HEK293 (cell line): ENCODE results near the gene NAALADL2.

ENCODE experiments used
- CTCF ChIA-PET: fragments of 350-600 bp; formaldehyde crosslinking; extraction: SDS; loops from one replicate; lab custom pipeline; 2021; ENCODE audit warnings: antibody characterized with exemption; lab: Yijun Ruan, JAX
- POLR2A ChIA-PET: fragments of 300-600 bp; formaldehyde crosslinking; extraction: SDS; loops from one replicate; lab custom pipeline; 2020; ENCODE audit warnings: antibody characterized with exemption, inconsistent platforms; lab: Yijun Ruan, JAX
- H3K27ac ChIP-seq: fragments of 200-500 bp; sonication (Bioruptor generic); 2 replicates; pipeline ENCODE4 v1.5.1; 2014; ENCODE audit warnings: low read depth, low read length, control low read depth, inconsistent platforms; ENCODE audit errors: extremely low read depth
- H3K36me3 ChIP-seq, 2 experiments: fragments of 200-500 bp in 1 of 2; sonication (Bioruptor generic) in 1 of 2; 1 replicate in 1 of 2; 2 replicates in 1 of 2; pipeline ENCODE4 v1.5.1; 2014 to 2017; ENCODE audit warnings: inconsistent platforms in 2 of 2, low read length in 2 of 2; ENCODE audit not compliant: control insufficient read depth in 2 of 2, insufficient read depth in 1 of 2
- H3K4me1 ChIP-seq: fragments of 200-500 bp; sonication (Bioruptor generic); 2 replicates; pipeline ENCODE4 v1.5.1; 2014; ENCODE audit warnings: mild to moderate bottlenecking, low read length, inconsistent platforms; ENCODE audit not compliant: control insufficient read depth, insufficient read depth
- H3K4me3 ChIP-seq: 2 replicates; pipeline ENCODE4 v1.5.1; 2011; ENCODE audit warnings: low read depth, mild to moderate bottlenecking, control low read depth, low read length, moderate library complexity
- H3K9me3 ChIP-seq: fragments of 200-500 bp; sonication (Bioruptor generic); 2 replicates; pipeline ENCODE4 v1.5.1; 2014; ENCODE audit warnings: low read depth, low read length, inconsistent platforms; ENCODE audit not compliant: control insufficient read depth, insufficient read depth
- BCL11B ChIP-seq: fragments of 450-650 bp; formaldehyde crosslinking; IDR thresholded peaks from 2 replicates; pipeline ENCODE4 v1.5.1; 2016; ENCODE audit warnings: low read depth, missing biosample characterization, missing genetic modification characterization
- IKZF3 ChIP-seq: fragments of 450-650 bp; IDR thresholded peaks from 2 replicates; pipeline ENCODE4 v1.5.0; 2018; ENCODE audit warnings: missing biosample characterization, mild to moderate bottlenecking, missing genetic modification characterization, moderate library complexity
- SALL2 ChIP-seq: fragments of 450-650 bp; formaldehyde crosslinking; IDR thresholded peaks from 2 replicates; pipeline ENCODE4 v1.5.0; 2017; ENCODE audit warnings: missing biosample characterization, mild to moderate bottlenecking, missing genetic modification characterization, borderline replicate concordance
- SP2 ChIP-seq: fragments of 450-650 bp; formaldehyde crosslinking; IDR thresholded peaks from 2 replicates; pipeline ENCODE4 v1.5.1; 2016; ENCODE audit warnings: missing biosample characterization, missing genetic modification characterization
- ZEB2 ChIP-seq: fragments of 450-650 bp; formaldehyde crosslinking; IDR thresholded peaks from 2 replicates; pipeline ENCODE4 v1.5.1; 2016; ENCODE audit warnings: missing biosample characterization, missing genetic modification characterization
- ZFP69B ChIP-seq: fragments of 450-650 bp; formaldehyde crosslinking; IDR thresholded peaks from 2 replicates; pipeline ENCODE4 v1.5.1; 2016; ENCODE audit warnings: missing biosample characterization, missing genetic modification characterization
- ZNF16 ChIP-seq: fragments of 450-650 bp; formaldehyde crosslinking; IDR thresholded peaks from 2 replicates; pipeline ENCODE4 v1.5.1; 2016; ENCODE audit warnings: low read depth, missing biosample characterization, missing genetic modification characterization
- ZNF202 ChIP-seq: fragments of 450-650 bp; formaldehyde crosslinking; IDR thresholded peaks from 2 replicates; pipeline ENCODE4 v1.5.1; 2016; ENCODE audit warnings: missing biosample characterization, missing genetic modification characterization, borderline replicate concordance
- ZNF221 ChIP-seq: fragments of 450-650 bp; formaldehyde crosslinking; IDR thresholded peaks from 2 replicates; pipeline ENCODE4 v1.5.1; 2017; ENCODE audit warnings: missing biosample characterization, missing genetic modification characterization, borderline replicate concordance
- ZNF311 ChIP-seq: fragments of 450-650 bp; formaldehyde crosslinking; IDR thresholded peaks from 2 replicates; pipeline ENCODE4 v1.5.1; 2017; ENCODE audit warnings: missing biosample characterization, missing genetic modification characterization, borderline replicate concordance
- ZNF335 ChIP-seq: fragments of 450-650 bp; formaldehyde crosslinking; conservative IDR thresholded peaks from 2 replicates; pipeline ENCODE4 v1.5.1; 2016; ENCODE audit warnings: missing biosample characterization, missing genetic modification characterization
- ZNF529 ChIP-seq: fragments of 450-650 bp; formaldehyde crosslinking; IDR thresholded peaks from 2 replicates; pipeline ENCODE4 v1.5.1; 2017; ENCODE audit warnings: missing genetic modification characterization, missing biosample characterization; ENCODE audit not compliant: insufficient replicate concordance
- TF ChIP-seq, protein P1 (sequence below): fragments of 450-650 bp; formaldehyde crosslinking; IDR thresholded peaks from 2 replicates; pipeline ENCODE4 v1.5.1; 2016; ENCODE audit warnings: missing biosample characterization, missing genetic modification characterization, borderline replicate concordance
- TF ChIP-seq, protein P2 (sequence below): fragments of 450-650 bp; formaldehyde crosslinking; IDR thresholded peaks from 2 replicates; pipeline ENCODE4 v1.5.1; 2016; ENCODE audit warnings: missing biosample characterization, missing genetic modification characterization
- TF ChIP-seq, protein P3 (sequence below): fragments of 450-650 bp; formaldehyde crosslinking; IDR thresholded peaks from 2 replicates; pipeline ENCODE4 v1.5.1; 2016; ENCODE audit warnings: missing biosample characterization, missing genetic modification characterization
- TF ChIP-seq, protein P4 (sequence below): fragments of 450-650 bp; formaldehyde crosslinking; IDR thresholded peaks from 2 replicates; pipeline ENCODE4 v1.5.1; 2017; ENCODE audit warnings: missing biosample characterization, missing genetic modification characterization
- TF ChIP-seq, protein P5 (sequence below): fragments of 450-650 bp; formaldehyde crosslinking; IDR thresholded peaks from 2 replicates; pipeline ENCODE4 v1.5.1; 2016; ENCODE audit warnings: missing biosample characterization, missing genetic modification characterization, low read depth

The NAALADL2 gene

DNA sequence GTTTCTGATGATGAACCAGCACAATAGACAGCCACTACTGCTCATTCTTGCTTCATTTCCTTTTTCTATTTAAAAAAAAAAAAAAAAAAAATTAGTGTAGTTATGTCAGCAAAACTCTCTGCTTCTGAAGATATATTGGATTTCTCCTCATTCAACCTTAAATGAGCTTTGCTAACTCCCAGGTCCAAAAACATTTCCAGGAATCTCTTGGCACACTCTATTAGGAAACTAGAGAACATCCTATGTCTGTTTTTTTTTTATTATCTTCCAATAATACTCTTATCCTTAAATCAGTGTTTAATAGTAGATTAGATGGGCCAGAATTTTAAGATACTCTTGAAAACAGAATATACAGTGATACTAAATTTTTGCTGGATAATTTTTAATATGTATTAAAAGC lies 398.0 kb downstream of the NAALADL2 start:
- no peak for TF ChIP-seq IKZF3 (tag by site-specific recombination)
- TF ChIP-seq, protein P1, sequence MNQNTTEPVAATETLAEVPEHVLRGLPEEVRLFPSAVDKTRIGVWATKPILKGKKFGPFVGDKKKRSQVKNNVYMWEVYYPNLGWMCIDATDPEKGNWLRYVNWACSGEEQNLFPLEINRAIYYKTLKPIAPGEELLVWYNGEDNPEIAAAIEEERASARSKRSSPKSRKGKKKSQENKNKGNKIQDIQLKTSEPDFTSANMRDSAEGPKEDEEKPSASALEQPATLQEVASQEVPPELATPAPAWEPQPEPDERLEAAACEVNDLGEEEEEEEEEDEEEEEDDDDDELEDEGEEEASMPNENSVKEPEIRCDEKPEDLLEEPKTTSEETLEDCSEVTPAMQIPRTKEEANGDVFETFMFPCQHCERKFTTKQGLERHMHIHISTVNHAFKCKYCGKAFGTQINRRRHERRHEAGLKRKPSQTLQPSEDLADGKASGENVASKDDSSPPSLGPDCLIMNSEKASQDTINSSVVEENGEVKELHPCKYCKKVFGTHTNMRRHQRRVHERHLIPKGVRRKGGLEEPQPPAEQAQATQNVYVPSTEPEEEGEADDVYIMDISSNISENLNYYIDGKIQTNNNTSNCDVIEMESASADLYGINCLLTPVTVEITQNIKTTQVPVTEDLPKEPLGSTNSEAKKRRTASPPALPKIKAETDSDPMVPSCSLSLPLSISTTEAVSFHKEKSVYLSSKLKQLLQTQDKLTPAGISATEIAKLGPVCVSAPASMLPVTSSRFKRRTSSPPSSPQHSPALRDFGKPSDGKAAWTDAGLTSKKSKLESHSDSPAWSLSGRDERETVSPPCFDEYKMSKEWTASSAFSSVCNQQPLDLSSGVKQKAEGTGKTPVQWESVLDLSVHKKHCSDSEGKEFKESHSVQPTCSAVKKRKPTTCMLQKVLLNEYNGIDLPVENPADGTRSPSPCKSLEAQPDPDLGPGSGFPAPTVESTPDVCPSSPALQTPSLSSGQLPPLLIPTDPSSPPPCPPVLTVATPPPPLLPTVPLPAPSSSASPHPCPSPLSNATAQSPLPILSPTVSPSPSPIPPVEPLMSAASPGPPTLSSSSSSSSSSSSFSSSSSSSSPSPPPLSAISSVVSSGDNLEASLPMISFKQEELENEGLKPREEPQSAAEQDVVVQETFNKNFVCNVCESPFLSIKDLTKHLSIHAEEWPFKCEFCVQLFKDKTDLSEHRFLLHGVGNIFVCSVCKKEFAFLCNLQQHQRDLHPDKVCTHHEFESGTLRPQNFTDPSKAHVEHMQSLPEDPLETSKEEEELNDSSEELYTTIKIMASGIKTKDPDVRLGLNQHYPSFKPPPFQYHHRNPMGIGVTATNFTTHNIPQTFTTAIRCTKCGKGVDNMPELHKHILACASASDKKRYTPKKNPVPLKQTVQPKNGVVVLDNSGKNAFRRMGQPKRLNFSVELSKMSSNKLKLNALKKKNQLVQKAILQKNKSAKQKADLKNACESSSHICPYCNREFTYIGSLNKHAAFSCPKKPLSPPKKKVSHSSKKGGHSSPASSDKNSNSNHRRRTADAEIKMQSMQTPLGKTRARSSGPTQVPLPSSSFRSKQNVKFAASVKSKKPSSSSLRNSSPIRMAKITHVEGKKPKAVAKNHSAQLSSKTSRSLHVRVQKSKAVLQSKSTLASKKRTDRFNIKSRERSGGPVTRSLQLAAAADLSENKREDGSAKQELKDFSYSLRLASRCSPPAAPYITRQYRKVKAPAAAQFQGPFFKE (tag by site-specific recombination) = no peak
- TF ChIP-seq ZNF529 (tag by site-specific recombination) = no peak
- no peak for TF ChIP-seq BCL11B (tag by site-specific recombination)
- TF ChIP-seq ZNF16 (tag by site-specific recombination) = no peak
- TF ChIP-seq, protein P2, sequence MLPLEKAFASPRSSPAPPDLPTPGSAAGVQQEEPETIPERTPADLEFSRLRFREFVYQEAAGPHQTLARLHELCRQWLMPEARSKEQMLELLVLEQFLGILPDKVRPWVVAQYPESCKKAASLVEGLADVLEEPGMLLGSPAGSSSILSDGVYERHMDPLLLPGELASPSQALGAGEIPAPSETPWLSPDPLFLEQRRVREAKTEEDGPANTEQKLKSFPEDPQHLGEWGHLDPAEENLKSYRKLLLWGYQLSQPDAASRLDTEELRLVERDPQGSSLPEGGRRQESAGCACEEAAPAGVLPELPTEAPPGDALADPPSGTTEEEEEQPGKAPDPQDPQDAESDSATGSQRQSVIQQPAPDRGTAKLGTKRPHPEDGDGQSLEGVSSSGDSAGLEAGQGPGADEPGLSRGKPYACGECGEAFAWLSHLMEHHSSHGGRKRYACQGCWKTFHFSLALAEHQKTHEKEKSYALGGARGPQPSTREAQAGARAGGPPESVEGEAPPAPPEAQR (tag by site-specific recombination) = no peak
- H3K4me1 ChIP-seq = no peaks in the 10 kb centered on the region
- ChIA-PET CTCF (no interaction called here), POLR2A (no interaction called here)
- H3K27ac ChIP-seq = no peak overlapping the region
- H3K9me3 ChIP-seq = no peaks in the 10 kb centered on the region
- H3K36me3 ChIP-seq = no peaks in the 10 kb centered on the region
- H3K4me3 ChIP-seq = no peak overlapping the region

DNA sequence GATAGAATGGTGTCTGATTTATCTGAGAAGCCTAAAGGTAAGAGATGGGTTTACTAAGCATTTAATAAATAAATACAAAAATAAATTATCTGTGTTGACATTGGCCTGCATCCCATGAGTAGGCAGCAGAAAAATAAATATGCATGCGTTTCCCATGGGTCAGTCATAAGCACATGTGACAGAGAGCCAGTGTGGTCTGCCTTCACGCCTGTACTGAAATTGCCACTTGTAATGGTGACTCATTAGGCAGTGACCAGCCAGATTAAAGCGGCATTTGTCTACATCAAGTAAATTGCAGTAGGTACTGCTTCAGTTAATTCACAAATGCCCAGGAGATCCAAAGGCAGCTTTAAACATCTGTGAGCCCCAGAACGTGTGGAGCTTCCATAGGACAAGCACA lies 399.6 kb downstream of the NAALADL2 start:
- ChIA-PET POLR2A (no interaction called here), CTCF (no interaction called here)
- H3K4me3 ChIP-seq = no peak overlapping the region
- no peaks in the 10 kb centered on the region for H3K9me3 ChIP-seq
- no peak overlapping the region for H3K27ac ChIP-seq
- H3K36me3 ChIP-seq = no peaks in the 10 kb centered on the region
- no peaks in the 10 kb centered on the region for H3K4me1 ChIP-seq
- no peak for TF ChIP-seq ZNF221 (tag by site-specific recombination)
- no peak for TF ChIP-seq ZNF311 (tag by site-specific recombination)
- peak; percentile 22; the same call in 1 of the 2 replicates for TF ChIP-seq ZNF335 (tag by site-specific recombination)
- TF ChIP-seq SALL2 = no peak
- TF ChIP-seq, protein P3, sequence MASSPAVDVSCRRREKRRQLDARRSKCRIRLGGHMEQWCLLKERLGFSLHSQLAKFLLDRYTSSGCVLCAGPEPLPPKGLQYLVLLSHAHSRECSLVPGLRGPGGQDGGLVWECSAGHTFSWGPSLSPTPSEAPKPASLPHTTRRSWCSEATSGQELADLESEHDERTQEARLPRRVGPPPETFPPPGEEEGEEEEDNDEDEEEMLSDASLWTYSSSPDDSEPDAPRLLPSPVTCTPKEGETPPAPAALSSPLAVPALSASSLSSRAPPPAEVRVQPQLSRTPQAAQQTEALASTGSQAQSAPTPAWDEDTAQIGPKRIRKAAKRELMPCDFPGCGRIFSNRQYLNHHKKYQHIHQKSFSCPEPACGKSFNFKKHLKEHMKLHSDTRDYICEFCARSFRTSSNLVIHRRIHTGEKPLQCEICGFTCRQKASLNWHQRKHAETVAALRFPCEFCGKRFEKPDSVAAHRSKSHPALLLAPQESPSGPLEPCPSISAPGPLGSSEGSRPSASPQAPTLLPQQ (tag by site-specific recombination) = peak; percentile 78
- TF ChIP-seq SP2 (tag by site-specific recombination) = no peak
- no peak for TF ChIP-seq ZNF202 (tag by site-specific recombination)
- TF ChIP-seq, protein P4, sequence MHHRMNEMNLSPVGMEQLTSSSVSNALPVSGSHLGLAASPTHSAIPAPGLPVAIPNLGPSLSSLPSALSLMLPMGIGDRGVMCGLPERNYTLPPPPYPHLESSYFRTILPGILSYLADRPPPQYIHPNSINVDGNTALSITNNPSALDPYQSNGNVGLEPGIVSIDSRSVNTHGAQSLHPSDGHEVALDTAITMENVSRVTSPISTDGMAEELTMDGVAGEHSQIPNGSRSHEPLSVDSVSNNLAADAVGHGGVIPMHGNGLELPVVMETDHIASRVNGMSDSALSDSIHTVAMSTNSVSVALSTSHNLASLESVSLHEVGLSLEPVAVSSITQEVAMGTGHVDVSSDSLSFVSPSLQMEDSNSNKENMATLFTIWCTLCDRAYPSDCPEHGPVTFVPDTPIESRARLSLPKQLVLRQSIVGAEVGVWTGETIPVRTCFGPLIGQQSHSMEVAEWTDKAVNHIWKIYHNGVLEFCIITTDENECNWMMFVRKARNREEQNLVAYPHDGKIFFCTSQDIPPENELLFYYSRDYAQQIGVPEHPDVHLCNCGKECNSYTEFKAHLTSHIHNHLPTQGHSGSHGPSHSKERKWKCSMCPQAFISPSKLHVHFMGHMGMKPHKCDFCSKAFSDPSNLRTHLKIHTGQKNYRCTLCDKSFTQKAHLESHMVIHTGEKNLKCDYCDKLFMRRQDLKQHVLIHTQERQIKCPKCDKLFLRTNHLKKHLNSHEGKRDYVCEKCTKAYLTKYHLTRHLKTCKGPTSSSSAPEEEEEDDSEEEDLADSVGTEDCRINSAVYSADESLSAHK (tag by site-specific recombination) = no peak
- TF ChIP-seq ZFP69B (tag by site-specific recombination) = peak; percentile 73
- TF ChIP-seq, protein P5, sequence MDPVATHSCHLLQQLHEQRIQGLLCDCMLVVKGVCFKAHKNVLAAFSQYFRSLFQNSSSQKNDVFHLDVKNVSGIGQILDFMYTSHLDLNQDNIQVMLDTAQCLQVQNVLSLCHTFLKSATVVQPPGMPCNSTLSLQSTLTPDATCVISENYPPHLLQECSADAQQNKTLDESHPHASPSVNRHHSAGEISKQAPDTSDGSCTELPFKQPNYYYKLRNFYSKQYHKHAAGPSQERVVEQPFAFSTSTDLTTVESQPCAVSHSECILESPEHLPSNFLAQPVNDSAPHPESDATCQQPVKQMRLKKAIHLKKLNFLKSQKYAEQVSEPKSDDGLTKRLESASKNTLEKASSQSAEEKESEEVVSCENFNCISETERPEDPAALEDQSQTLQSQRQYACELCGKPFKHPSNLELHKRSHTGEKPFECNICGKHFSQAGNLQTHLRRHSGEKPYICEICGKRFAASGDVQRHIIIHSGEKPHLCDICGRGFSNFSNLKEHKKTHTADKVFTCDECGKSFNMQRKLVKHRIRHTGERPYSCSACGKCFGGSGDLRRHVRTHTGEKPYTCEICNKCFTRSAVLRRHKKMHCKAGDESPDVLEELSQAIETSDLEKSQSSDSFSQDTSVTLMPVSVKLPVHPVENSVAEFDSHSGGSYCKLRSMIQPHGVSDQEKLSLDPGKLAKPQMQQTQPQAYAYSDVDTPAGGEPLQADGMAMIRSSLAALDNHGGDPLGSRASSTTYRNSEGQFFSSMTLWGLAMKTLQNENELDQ (tag by site-specific recombination) = no peak
- TF ChIP-seq ZEB2 (tag by site-specific recombination) = no peak
